GM10248 (cell line): ENCODE results near the gene CAST.

Experiments used
- CTCF ChIA-PET: fragments of 300-600 bp; sonication (Branson Sonifier 250); formaldehyde crosslinking; extraction: SDS; loops from one replicate; lab custom pipeline; 2021; ENCODE audit warnings: antibody characterized with exemption; lab: Yijun Ruan, JAX
- POLR2A ChIA-PET: fragments of 350-650 bp; sonication (Branson Sonifier 250); formaldehyde crosslinking; extraction: SDS; loops from one replicate; lab custom pipeline; 2020; ENCODE audit warnings: antibody characterized with exemption; lab: Yijun Ruan, JAX
- DNase-seq: peaks from one replicate; pipeline ENCODE4 v3.0.0; 2012; ENCODE audit errors: extremely low spot score
- TF ChIP-seq, protein P1 (sequence below): IDR thresholded peaks from 2 replicates; pipeline ENCODE4 v1.5.1; 2012; ENCODE audit warnings: mild to moderate bottlenecking, low read depth; ENCODE audit errors: extremely low read depth, missing control alignments, control extremely low read depth

Gene CAST

DNA sequence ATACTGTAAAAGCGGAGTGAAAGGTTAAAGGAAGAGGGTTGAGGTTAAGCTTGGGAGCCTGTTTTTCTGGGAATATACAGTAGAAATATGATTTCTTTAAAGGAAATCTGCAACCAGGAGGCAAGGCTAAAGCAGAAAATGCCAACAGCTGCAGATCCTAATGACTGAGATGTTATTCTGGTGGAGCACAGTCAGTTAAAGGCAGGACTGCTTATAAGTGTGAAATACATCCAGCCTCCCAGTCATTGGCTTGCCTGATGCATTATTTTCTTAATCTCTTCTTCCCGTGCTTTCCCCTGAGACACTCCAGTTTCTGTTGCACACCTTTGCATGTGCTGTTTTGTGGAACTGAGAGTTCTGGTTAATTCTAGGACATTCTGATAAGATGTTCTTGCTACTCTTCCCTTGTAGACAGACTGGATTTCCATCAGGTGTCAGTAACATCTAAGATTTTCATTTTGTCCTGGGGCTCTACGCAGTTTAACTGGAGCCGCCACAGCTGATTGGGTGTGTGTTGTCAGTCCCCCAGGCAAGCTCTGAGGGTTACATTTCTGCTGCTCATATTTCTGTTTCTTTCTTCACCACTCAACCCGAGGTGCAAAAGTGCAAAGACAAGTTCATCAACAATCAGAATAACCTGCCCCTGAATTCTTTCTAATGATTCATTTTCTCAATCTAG, 44.4 kb downstream of the CAST start:
- ChIA-PET CTCF (interaction anchor here (1.2 to 2.6 kb wide), 2 partner anchors 8 to 16 kb away, joined by 3 to 8 read pairs; no protein-coding TSS in a partner anchor), POLR2A (no interaction called here)
- no peak for DNase-seq
- TF ChIP-seq, protein P1, sequence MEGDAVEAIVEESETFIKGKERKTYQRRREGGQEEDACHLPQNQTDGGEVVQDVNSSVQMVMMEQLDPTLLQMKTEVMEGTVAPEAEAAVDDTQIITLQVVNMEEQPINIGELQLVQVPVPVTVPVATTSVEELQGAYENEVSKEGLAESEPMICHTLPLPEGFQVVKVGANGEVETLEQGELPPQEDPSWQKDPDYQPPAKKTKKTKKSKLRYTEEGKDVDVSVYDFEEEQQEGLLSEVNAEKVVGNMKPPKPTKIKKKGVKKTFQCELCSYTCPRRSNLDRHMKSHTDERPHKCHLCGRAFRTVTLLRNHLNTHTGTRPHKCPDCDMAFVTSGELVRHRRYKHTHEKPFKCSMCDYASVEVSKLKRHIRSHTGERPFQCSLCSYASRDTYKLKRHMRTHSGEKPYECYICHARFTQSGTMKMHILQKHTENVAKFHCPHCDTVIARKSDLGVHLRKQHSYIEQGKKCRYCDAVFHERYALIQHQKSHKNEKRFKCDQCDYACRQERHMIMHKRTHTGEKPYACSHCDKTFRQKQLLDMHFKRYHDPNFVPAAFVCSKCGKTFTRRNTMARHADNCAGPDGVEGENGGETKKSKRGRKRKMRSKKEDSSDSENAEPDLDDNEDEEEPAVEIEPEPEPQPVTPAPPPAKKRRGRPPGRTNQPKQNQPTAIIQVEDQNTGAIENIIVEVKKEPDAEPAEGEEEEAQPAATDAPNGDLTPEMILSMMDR: no peak

DNA sequence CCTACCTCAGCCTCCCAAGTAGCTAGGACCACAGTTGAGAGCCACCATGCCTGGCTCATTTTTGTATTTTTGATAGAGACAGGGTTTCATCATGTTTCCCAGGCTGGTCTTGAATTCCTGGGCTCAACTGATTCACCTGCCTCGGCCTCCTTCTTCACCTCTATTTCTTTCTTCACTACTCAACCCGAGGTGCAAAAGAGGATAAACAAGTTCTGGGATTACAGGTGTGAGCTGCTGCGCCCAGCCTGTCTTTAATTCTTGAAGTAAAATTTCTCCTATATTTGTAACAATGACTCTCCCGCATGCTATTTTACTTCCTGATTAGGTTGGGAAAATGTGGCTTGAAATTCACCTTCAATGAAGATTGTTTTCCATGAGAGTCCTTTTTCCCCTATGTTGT, 46.4 kb downstream of the CAST start:
- no peak for DNase-seq
- CTCF ChIA-PET: interaction anchor here (1.2 kb wide), 1 partner anchor 11 kb away, joined by 5 read pairs; no protein-coding TSS in a partner anchor
- POLR2A ChIA-PET: no interaction called here
- TF ChIP-seq, protein P1: no peak

DNA sequence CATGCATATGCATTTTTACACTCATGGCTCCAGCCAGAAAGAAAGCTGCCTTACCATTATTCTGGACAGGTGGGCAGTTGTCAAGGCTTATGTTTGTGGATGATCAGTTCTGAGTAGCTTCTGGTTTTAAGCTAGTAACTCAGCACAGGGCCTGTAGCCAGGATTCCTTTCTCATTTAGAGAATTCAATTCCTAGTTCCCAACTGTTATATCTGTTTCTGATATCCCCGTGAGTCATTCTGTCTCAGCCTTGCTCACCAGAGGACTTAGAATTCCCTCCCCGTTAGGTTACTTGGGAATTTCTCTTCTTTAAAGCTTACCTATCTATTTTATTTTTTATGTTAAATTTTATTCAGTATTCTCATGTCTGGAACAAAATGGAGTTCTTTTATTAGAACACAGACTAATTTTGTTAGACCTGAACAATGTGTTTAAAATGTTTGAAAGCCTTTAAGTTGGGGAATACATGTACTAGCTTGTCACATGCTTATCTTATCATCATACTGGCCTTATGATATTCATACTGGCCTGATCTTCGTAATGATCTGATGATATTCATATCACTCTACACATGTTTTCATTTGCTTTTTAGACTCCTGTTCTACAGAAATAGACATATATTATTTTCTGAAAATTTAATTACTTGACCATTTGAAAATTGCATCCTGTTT, 47.1 kb downstream of the CAST start:
- DNase-seq: no peak
- ChIA-PET CTCF (interaction anchor here (1.2 kb wide), 1 partner anchor 10 kb away, joined by 5 read pairs; no protein-coding TSS in a partner anchor), POLR2A (no interaction called here)
- TF ChIP-seq, protein P1: no peak

DNA sequence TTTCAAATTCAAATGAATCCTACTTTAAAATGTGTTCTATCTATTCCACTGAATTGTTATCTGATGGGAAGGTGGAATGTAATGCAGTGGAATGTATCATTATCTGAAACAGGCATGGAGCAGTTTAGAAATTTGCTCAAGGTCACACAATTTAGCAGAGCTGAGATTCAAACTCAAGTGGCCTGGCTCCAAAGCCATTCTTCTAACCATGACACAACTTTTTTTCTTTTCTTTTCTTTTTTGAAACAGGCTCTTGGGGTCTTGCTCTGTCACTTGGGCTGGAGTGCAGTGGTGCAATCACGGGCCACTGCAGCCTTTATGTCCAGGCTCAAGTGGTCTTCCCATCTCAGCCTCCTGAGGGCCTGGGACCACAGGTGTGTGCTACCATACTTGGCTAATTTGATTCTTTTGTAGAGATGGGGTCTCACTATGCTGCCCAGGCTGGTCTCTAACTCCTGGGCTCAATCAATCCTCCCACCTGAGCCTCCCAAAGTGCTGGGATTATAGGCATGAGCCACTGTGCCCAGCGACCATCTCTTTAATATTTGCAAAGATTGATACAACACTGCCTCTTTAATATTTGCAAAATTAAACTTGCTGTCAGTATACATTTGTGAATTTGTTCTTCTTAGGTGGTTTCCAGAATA, 50.0 kb downstream of the CAST start:
- POLR2A ChIA-PET: no interaction called here
- CTCF ChIA-PET: interaction anchor here (3.0 kb wide), 1 partner anchor 8 kb away, joined by 16 read pairs; no protein-coding TSS in a partner anchor
- DNase-seq: no peak
- TF ChIP-seq, protein P1: no peak

DNA sequence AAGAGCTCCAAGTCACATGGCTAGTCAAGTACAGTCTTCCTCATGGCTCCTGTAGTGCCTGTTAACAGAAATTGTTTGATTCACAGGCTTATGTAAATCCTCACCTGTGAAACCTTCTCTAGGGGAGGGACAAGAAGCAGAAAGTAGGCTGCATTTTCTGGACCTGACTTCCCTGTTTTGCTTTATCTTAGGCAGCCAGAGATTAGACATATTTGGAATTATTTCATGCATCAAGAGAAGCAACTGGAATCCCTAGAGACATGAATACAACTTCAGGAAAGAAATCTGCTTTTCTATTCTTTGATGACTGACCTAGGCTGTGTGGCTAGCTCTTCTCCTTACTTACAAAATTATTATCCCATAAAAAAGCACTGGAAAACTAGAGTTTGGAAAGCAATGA, 52.3 kb downstream of the CAST start:
- ChIA-PET POLR2A (no interaction called here), CTCF (interaction anchor here (0.8 to 3.0 kb wide), 12 partner anchors 8 to 447 kb away, joined by 3 to 16 read pairs (median 3); no protein-coding TSS in a partner anchor)
- TF ChIP-seq, protein P1: no peak
- DNase-seq: no peak

DNA sequence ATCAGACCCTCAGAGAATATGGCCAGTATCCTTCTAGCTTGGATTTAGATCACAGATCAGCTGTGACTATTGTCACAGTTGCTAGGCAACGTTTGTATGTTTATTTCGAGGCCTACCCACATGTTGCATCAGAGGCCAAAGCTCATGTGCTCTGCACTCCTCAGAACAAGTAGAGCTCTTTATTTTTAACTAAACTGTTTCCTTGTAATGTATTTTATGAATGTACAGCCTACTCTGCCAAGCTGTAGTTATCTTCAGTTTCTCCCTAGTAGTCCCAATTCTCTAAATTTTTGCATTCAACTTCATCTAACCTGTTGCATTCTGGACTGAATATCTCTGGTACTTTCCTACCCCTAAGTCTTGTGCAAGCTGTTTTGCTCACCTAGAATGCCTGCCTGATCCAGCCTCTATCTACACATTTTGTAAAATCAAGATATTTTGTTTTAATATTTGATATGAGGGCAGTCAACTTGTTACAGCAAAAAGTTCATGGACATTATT, 52.8 kb downstream of the CAST start:
- POLR2A ChIA-PET: no interaction called here
- no peak for DNase-seq
- TF ChIP-seq, protein P1: no peak
- CTCF ChIA-PET: interaction anchor here (0.8 to 3.0 kb wide), 10 partner anchors 8 to 446 kb away, joined by 3 to 16 read pairs (median 4); no protein-coding TSS in a partner anchor
